IPS-18c (cell line): ENCODE data around the gene NAPA.

Source experiments
- H3K4me3 ChIP-seq: 2 replicates; pipeline ENCODE4 v1.7.0; 2013; ENCODE audit warnings: low read depth, mild to moderate bottlenecking, low read length, moderate library complexity; ENCODE audit not compliant: insufficient read depth
- H3K9me3 ChIP-seq: one replicate; pipeline ENCODE4 v1.6.1; 2013; ENCODE audit warnings: mild to moderate bottlenecking, low read length, moderate library complexity; ENCODE audit not compliant: control insufficient read depth, insufficient read depth

The NAPA gene

GRCh38 chr19:47480658-47481057 lies 34.2 kb downstream of the NAPA start:
- peak overlapping the region; percentile 53; the same call in 1 of the 2 replicates for H3K4me3 ChIP-seq

GRCh38 chr19:47479701-47480503 lies 35.0 kb downstream of the NAPA start:
- Histone ChIP-seq H3K4me3 (peak overlapping the region; percentile 56), H3K9me3 (no peaks in the 10 kb centered on the region)

More at GRCh38 chr19:47480658-47481057, 34.2 kb downstream of the NAPA start:
- no peaks in the 10 kb centered on the region for H3K9me3 ChIP-seq

GRCh38 chr19:47476438-47476972 lies 38.4 kb downstream of the NAPA start:
- no peaks in the 10 kb centered on the region for H3K9me3 ChIP-seq
- H3K4me3 ChIP-seq, result no peak overlapping the region

GRCh38 chr19:47475465-47475864 lies 39.4 kb downstream of the NAPA start:
- Histone ChIP-seq H3K9me3 (no peaks in the 10 kb centered on the region), H3K4me3 (no peak overlapping the region)

GRCh38 chr19:47473336-47473735 lies 41.5 kb downstream of the NAPA start:
- Histone ChIP-seq H3K4me3 (no peak overlapping the region), H3K9me3 (no peaks in the 10 kb centered on the region)

- H3K4me3 ChIP-seq, result peak within 1 kb of the TSS; percentile 65
- H3K9me3 ChIP-seq, result no peaks in the 10 kb centered on the region
Measured at GRCh38 chr19:47471733-47472457, 43.0 kb downstream of the NAPA start, which contains the start of gene SLC8A2. Gene SLC8A2, minus strand, starts transcription at chr19:47471893. Its CDS starts 5,490 bp downstream, at chr19:47466403.

GRCh38 chr19:47471381-47471732 lies 43.5 kb downstream of the NAPA start:
- Histone ChIP-seq H3K4me3 (peak overlapping the region; percentile 65), H3K9me3 (no peaks in the 10 kb centered on the region)

- Histone ChIP-seq H3K4me3 (peak overlapping the region; percentile 65), H3K9me3 (no peaks in the 10 kb centered on the region)
Measured at GRCh38 chr19:47470447-47471195, 44.2 kb downstream of the NAPA start.

- Histone ChIP-seq H3K4me3 (no peak overlapping the region), H3K9me3 (no peaks in the 10 kb centered on the region)
Measured at GRCh38 chr19:47469719-47470118, 45.1 kb downstream of the NAPA start.

GRCh38 chr19:47469363-47469700 lies 45.5 kb downstream of the NAPA start:
- Histone ChIP-seq H3K9me3 (no peaks in the 10 kb centered on the region), H3K4me3 (peak overlapping the region; percentile 6; the same call in 1 of the 2 replicates)

- H3K4me3 ChIP-seq, result no peak overlapping the region
Measured at GRCh38 chr19:47467914-47468313, 46.9 kb downstream of the NAPA start.

GRCh38 chr19:47465957-47466356 lies 48.9 kb downstream of the NAPA start:
- H3K4me3 ChIP-seq, result no peak overlapping the region

More at GRCh38 chr19:47467914-47468313, 46.9 kb downstream of the NAPA start:
- no peaks in the 10 kb centered on the region for H3K9me3 ChIP-seq

GRCh38 chr19:47464675-47465419 lies 50.0 kb downstream of the NAPA start:
- no peaks in the 10 kb centered on the region for H3K9me3 ChIP-seq

More at GRCh38 chr19:47465957-47466356, 48.9 kb downstream of the NAPA start:
- no peaks in the 10 kb centered on the region for H3K9me3 ChIP-seq

GRCh38 chr19:47461876-47462275 lies 53.0 kb downstream of the NAPA start:
- no peaks in the 10 kb centered on the region for H3K9me3 ChIP-seq
- H3K4me3 ChIP-seq, result no peak overlapping the region

More at GRCh38 chr19:47464675-47465419, 50.0 kb downstream of the NAPA start:
- no peak overlapping the region for H3K4me3 ChIP-seq

GRCh38 chr19:47459477-47459876 lies 55.4 kb downstream of the NAPA start:
- no peak overlapping the region for H3K4me3 ChIP-seq

GRCh38 chr19:47458672-47459071 lies 56.2 kb downstream of the NAPA start:
- Histone ChIP-seq H3K9me3 (no peaks in the 10 kb centered on the region), H3K4me3 (no peak overlapping the region)

More at GRCh38 chr19:47459477-47459876, 55.4 kb downstream of the NAPA start:
- no peaks in the 10 kb centered on the region for H3K9me3 ChIP-seq
